ENCODE results near the gene TPST2.

Gene TPST2

DNA sequence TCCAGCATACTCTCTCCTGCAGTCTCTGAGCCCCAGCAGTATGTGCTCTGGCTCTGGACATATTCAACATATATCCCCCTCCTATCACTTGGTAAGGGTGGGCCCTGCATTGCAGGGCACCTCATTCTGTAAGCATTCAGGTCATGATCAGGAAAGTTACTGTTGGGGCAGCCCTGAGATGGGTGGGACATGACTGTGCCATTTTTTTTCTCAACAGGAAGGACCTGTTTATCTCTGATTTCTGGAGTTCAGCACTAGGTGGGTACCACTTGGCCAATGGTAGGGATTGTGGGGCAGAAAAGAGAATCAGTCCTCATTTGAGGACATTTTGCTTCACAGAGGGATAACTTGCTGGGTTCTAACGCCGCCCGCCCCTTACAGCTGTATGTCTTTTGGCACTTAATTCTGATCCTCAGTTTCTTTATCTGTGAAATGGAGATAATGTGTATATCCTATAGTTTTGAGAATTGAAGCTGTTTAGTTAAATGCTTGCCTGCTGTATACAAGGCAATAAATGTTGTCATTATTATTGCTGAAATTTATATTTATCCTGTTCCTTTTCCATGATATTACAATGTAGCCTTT lies 104.0 kb downstream of the TPST2 start:
- no peaks in the 10 kb centered on the region for H3K4me1 ChIP-seq (ENCODE audit: insufficient read depth, insufficient read length)
- H3K9ac ChIP-seq (ENCODE audit: insufficient read length, low read depth): no peak overlapping the region
- TF ChIP-seq ZNF274 (IDR thresholded peaks at IDR 0.05; ENCODE audit: low read depth, low read length) (no peak), SUZ12 (IDR thresholded peaks at IDR 0.05; ENCODE audit: extremely low read depth, insufficient read depth, insufficient read length) (no peak), YY1 (IDR thresholded peaks at IDR 0.05; ENCODE audit: insufficient read depth, insufficient read length) (no peak)
- peaks cover 64% of the 10 kb centered on the region for H3K36me3 ChIP-seq (ENCODE audit: insufficient read depth, insufficient read length, low read length)
- H3K9me3 ChIP-seq (ENCODE audit: insufficient read depth, low read length): no peaks in the 10 kb centered on the region
- H3K27me3 ChIP-seq (ENCODE audit: insufficient read depth, insufficient read length): no peaks in the 10 kb centered on the region
- no peak overlapping the region for H3K4me3 ChIP-seq (ENCODE audit: insufficient read length, low read depth)
- no peak for DNase-seq (ENCODE audit: low read depth, low spot score)

DNA sequence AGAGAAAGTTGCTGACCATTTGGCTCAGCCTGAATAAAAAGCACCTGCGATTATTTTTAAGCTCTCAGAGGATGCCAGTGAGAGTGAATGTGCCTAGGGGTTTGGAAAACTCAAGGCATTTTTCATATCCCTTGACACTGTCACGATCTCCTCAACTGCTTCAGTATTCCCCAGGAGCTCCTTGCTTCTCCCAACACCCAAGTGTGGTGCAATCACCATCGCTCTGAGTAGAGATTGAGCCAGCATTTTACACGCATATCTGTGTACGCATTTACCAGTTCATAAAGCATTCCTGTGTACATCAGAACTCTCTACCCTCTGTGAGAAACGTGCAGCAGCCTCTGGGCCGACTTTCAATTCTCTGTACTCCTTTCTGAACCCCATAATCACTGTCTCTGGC lies 104.9 kb downstream of the TPST2 start:
- Histone ChIP-seq H3K4me3 (ENCODE audit: insufficient read length, low read depth) (no peak overlapping the region), H3K27me3 (ENCODE audit: insufficient read depth, insufficient read length) (no peaks in the 10 kb centered on the region), H3K36me3 (ENCODE audit: insufficient read depth, insufficient read length, low read length) (peaks cover 64% of the 10 kb centered on the region), H3K9me3 (ENCODE audit: insufficient read depth, low read length) (no peaks in the 10 kb centered on the region), H3K4me1 (ENCODE audit: insufficient read depth, insufficient read length) (no peaks in the 10 kb centered on the region), H3K9ac (ENCODE audit: insufficient read length, low read depth) (peak overlapping the region; percentile 21)
- no peak for DNase-seq (ENCODE audit: low read depth, low spot score)
- TF ChIP-seq YY1 (IDR thresholded peaks at IDR 0.05; ENCODE audit: insufficient read depth, insufficient read length) (no peak), ZNF274 (IDR thresholded peaks at IDR 0.05; ENCODE audit: low read depth, low read length) (no peak)

- Histone ChIP-seq H3K4me1 (ENCODE audit: insufficient read depth, insufficient read length) (no peaks in the 10 kb centered on the region), H3K9ac (ENCODE audit: insufficient read length, low read depth) (peak overlapping the region; percentile 90), H3K36me3 (ENCODE audit: insufficient read depth, insufficient read length, low read length) (peaks cover 61% of the 10 kb centered on the region), H3K4me3 (ENCODE audit: insufficient read length, low read depth) (peak overlapping the region; percentile 90), H3K9me3 (ENCODE audit: insufficient read depth, low read length) (no peaks in the 10 kb centered on the region), H3K27me3 (ENCODE audit: insufficient read depth, insufficient read length) (no peaks in the 10 kb centered on the region)
- DNase-seq (ENCODE audit: low read depth, low spot score): no peak
- TF ChIP-seq ZNF274 (IDR thresholded peaks at IDR 0.05; ENCODE audit: low read depth, low read length): no peak
- TF ChIP-seq SUZ12 (IDR thresholded peaks at IDR 0.05; ENCODE audit: extremely low read depth, insufficient read depth, insufficient read length): no peak
- no peak for TF ChIP-seq YY1 (IDR thresholded peaks at IDR 0.05; ENCODE audit: insufficient read depth, insufficient read length)
Measured at GRCh38 chr22:26484360-26484706, 105.6 kb downstream of the TPST2 start.

GRCh38 chr22:26483439-26484359 lies 106.2 kb downstream of the TPST2 start, which contains the start of the genes HPS4 and SRRD:
Gene HPS4, minus strand, starts transcription at chr22:26483783. Its CDS starts 2,021 bp downstream, at chr22:26481762.
Gene SRRD, plus strand, starts transcription at chr22:26483877. Its CDS starts 14 bp downstream, at chr22:26483891.
- no peaks in the 10 kb centered on the region for H3K4me1 ChIP-seq (ENCODE audit: insufficient read depth, insufficient read length)
- TF ChIP-seq SUZ12 (IDR thresholded peaks at IDR 0.05; ENCODE audit: extremely low read depth, insufficient read depth, insufficient read length) (no peak), YY1 (IDR thresholded peaks at IDR 0.05; ENCODE audit: insufficient read depth, insufficient read length) (peak; percentile 67), ZNF274 (IDR thresholded peaks at IDR 0.05; ENCODE audit: low read depth, low read length) (no peak)
- no peaks in the 10 kb centered on the region for H3K27me3 ChIP-seq (ENCODE audit: insufficient read depth, insufficient read length)
- DNase-seq (ENCODE audit: low read depth, low spot score): peak; percentile 81
- H3K4me3 ChIP-seq (ENCODE audit: insufficient read length, low read depth): peak within 1 kb of the TSS; percentile 90
- no peaks in the 10 kb centered on the region for H3K9me3 ChIP-seq (ENCODE audit: insufficient read depth, low read length)
- H3K9ac ChIP-seq (ENCODE audit: insufficient read length, low read depth): peak within 1 kb of the TSS; percentile 90
- H3K36me3 ChIP-seq (ENCODE audit: insufficient read depth, insufficient read length, low read length): peaks cover 55% of the 10 kb centered on the region

- Histone ChIP-seq H3K27me3 (ENCODE audit: insufficient read depth, insufficient read length) (no peaks in the 10 kb centered on the region), H3K36me3 (ENCODE audit: insufficient read depth, insufficient read length, low read length) (peaks cover 49% of the 10 kb centered on the region), H3K9ac (ENCODE audit: insufficient read length, low read depth) (peak overlapping the region; percentile 90), H3K9me3 (ENCODE audit: insufficient read depth, low read length) (no peaks in the 10 kb centered on the region), H3K4me3 (ENCODE audit: insufficient read length, low read depth) (peak overlapping the region; percentile 90), H3K4me1 (ENCODE audit: insufficient read depth, insufficient read length) (no peaks in the 10 kb centered on the region)
- TF ChIP-seq SUZ12 (IDR thresholded peaks at IDR 0.05; ENCODE audit: extremely low read depth, insufficient read depth, insufficient read length) (no peak), ZNF274 (IDR thresholded peaks at IDR 0.05; ENCODE audit: low read depth, low read length) (no peak), YY1 (IDR thresholded peaks at IDR 0.05; ENCODE audit: insufficient read depth, insufficient read length) (no peak)
- DNase-seq (ENCODE audit: low read depth, low spot score): no peak
Measured at GRCh38 chr22:26483043-26483438, 106.9 kb downstream of the TPST2 start.

DNA sequence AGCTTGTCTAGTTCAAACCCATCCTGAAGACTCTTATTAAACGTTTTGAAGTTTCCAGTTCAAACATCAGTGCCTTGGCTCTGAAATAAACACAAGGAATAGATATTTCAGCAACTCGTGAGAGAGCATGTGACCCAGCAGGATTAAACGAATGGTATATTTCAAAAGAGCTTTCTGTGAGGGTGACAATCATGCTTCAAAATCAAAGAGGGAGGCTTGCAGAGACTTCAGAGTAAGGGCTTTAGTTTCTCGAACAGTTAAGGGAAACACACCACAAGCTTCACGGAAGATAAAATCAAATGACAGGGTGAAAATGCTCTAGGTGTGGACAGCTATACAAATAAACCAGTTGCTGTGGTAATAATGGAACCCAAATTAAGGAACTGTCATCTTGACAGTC lies 107.8 kb downstream of the TPST2 start:
- H3K36me3 ChIP-seq (ENCODE audit: insufficient read depth, insufficient read length, low read length): peaks cover 49% of the 10 kb centered on the region
- no peak overlapping the region for H3K9ac ChIP-seq (ENCODE audit: insufficient read length, low read depth)
- DNase-seq (ENCODE audit: low read depth, low spot score): no peak
- H3K4me1 ChIP-seq (ENCODE audit: insufficient read depth, insufficient read length): no peaks in the 10 kb centered on the region
- H3K27me3 ChIP-seq (ENCODE audit: insufficient read depth, insufficient read length): no peaks in the 10 kb centered on the region
- TF ChIP-seq YY1 (IDR thresholded peaks at IDR 0.05; ENCODE audit: insufficient read depth, insufficient read length) (no peak), ZNF274 (IDR thresholded peaks at IDR 0.05; ENCODE audit: low read depth, low read length) (no peak), SUZ12 (IDR thresholded peaks at IDR 0.05; ENCODE audit: extremely low read depth, insufficient read depth, insufficient read length) (no peak)
- H3K4me3 ChIP-seq (ENCODE audit: insufficient read length, low read depth): no peak overlapping the region
- no peaks in the 10 kb centered on the region for H3K9me3 ChIP-seq (ENCODE audit: insufficient read depth, low read length)

DNA sequence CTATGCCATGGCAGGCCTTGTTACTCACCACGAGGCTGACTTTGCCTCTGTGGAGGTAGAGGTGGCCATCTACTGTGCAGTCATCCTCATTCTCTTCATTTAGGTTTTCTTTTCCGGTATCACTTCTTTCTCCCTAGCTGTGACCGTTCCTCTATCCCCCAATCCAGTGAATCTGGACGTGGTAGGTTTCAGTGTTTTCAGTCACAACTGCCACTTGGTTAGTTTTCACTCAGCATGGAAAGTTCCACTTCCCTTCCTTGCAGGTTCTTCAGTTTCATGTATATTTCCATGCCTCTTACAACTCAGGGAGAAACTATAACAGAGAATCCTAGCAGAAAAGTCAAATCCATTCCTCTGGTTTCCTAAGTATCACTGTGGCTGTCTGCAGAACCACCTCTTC lies 108.2 kb downstream of the TPST2 start:
- H3K27me3 ChIP-seq (ENCODE audit: insufficient read depth, insufficient read length): no peaks in the 10 kb centered on the region
- no peak overlapping the region for H3K4me3 ChIP-seq (ENCODE audit: insufficient read length, low read depth)
- no peak for DNase-seq (ENCODE audit: low read depth, low spot score)
- H3K4me1 ChIP-seq (ENCODE audit: insufficient read depth, insufficient read length): no peaks in the 10 kb centered on the region
- no peak for TF ChIP-seq SUZ12 (IDR thresholded peaks at IDR 0.05; ENCODE audit: extremely low read depth, insufficient read depth, insufficient read length)
- TF ChIP-seq YY1 (IDR thresholded peaks at IDR 0.05; ENCODE audit: insufficient read depth, insufficient read length): no peak
- no peak for TF ChIP-seq ZNF274 (IDR thresholded peaks at IDR 0.05; ENCODE audit: low read depth, low read length)
- no peak overlapping the region for H3K9ac ChIP-seq (ENCODE audit: insufficient read length, low read depth)
- H3K36me3 ChIP-seq (ENCODE audit: insufficient read depth, insufficient read length, low read length): peaks cover 51% of the 10 kb centered on the region
- no peaks in the 10 kb centered on the region for H3K9me3 ChIP-seq (ENCODE audit: insufficient read depth, low read length)
